ENCODE results near the gene MADD. TPM values are rescaled to one million over a fixed set of nuclear protein-coding genes. Genes with fewer than 3 reads are reported as not detected.
A peak's percentile ranks its signal among the peaks of the same experiment; 100 is the strongest.

Gene MADD
- total and polyA plus RNA-seq, 10 of the 15 experiments (the other 5 are each of a cell fraction or from before 2014, with no cell fraction given), result 0.47 to 35.4 (median 17.6) TPM

- Histone ChIP-seq H3K9ac (ENCODE audit: control insufficient read depth, insufficient read depth, low read length) (no peak overlapping the region; the same call in none of the 2 replicates), H2AFZ (ENCODE audit: control insufficient read depth, low read depth, low read length) (no peak overlapping the region), H3K27me3 (replicated peaks in 1 of 2; ENCODE audit: control insufficient read depth in 2 of 2, insufficient read depth in 2 of 2, low read length in 1 of 2) (no peaks in the 10 kb centered on the region), H3K79me2 (ENCODE audit: control insufficient read depth, insufficient read depth, low read length) (peaks cover 25% of the 10 kb centered on the region), H3K9me3 (replicated peaks; ENCODE audit: control insufficient read depth, insufficient read depth, low read length) (no peaks in the 10 kb centered on the region), H3K27ac (ENCODE audit: control insufficient read depth, insufficient read depth) (peak overlapping the region; percentile 90), H3K4me1 (ENCODE audit: control insufficient read depth, insufficient read depth, low read length) (peaks cover 8% of the 10 kb centered on the region), H3K36me3 (ENCODE audit: control insufficient read depth in 2 of 2, insufficient read depth in 2 of 2, low read length in 1 of 2) (peaks cover 3 to 7% of the 10 kb centered on the region in 2 experiments; a peak in 3 of 4 replicates), H3K4me2 (ENCODE audit: control insufficient read depth, insufficient read depth) (peak overlapping the region; percentile 97), H4K20me1 (ENCODE audit: control insufficient read depth, insufficient read depth) (no peaks in the 10 kb centered on the region), H3K4me3 (peak overlapping the region; percentile 91; the same call in 1 of the 2 replicates)
- 98% methylated on average over 5 of the region's 5 CpGs for WGBS (ENCODE audit: insufficient coverage, insufficient replicate concordance, low lambda C conversion rate, missing lambda C conversion rate)
- no peak for FAIRE-seq
- ChIA-PET SMC1A (ENCODE audit: uncharacterized antibody, unreplicated experiment) (interaction anchor here (0.6 to 3.7 kb wide), 10 partner anchors 8 to 160 kb away, joined by 3 to 36 read pairs (median 4); partner anchors contain the start of gene DDB2), POLR2A (interaction anchor here (0.9 to 4.8 kb wide), 6 partner anchors 9 to 32 kb away, joined by 3 to 63 read pairs (median 5); partner anchors contain the start of gene DDB2), RAD21 (ENCODE audit: unreplicated experiment) (interaction anchor here (1.2 to 3.9 kb wide), 6 partner anchors 12 to 68 kb away, joined by 3 to 65 read pairs (median 8); partner anchors contain the start of gene DDB2), CTCF (interaction anchor here (0.5 to 3.4 kb wide), 11 partner anchors 12 to 328 kb away, joined by 3 to 37 read pairs (median 4); partner anchors contain the start of genes ARFGAP2, DDB2 and PSMC3)
- no TSS peak for BruUV-seq (replicated peaks)
- DNase-seq (ENCODE audit: low read depth, low spot score), result no peak
- intact Hi-C loops (cut with micrococcal nuclease; ENCODE audit: unreplicated experiment), result no loop called here
- ATAC-seq, result no peak
- in situ Hi-C loops (cut with MboI), result no loop called here
- TF ChIP-seq MLLT1 (IDR thresholded peaks at IDR 0.05) (no peak), NKRF (conservative IDR thresholded peaks at IDR 0.05) (no peak), BACH1 (IDR thresholded peaks at IDR 0.05; ENCODE audit: borderline replicate concordance) (no peak), RBBP5 (conservative IDR thresholded peaks at IDR 0.05) (no peak), SIN3A (IDR thresholded peaks at IDR 0.05; ENCODE audit: low read depth, low read length) (no peak), HDAC2 (IDR thresholded peaks at IDR 0.05) (no peak), HDAC6 (IDR thresholded peaks at IDR 0.05; ENCODE audit: unreplicated experiment) (no peak), ZBTB11 (CRISPR knock-in tag; IDR thresholded peaks at IDR 0.05) (no peak), RUNX3 (IDR thresholded peaks at IDR 0.05; ENCODE audit: low read length) (no peak), PAX5 (IDR thresholded peaks at IDR 0.05; ENCODE audit: borderline replicate concordance, low read depth, low read length) (no peak), IKZF2 (IDR thresholded peaks at IDR 0.05) (no peak), SIX5 (IDR thresholded peaks at IDR 0.05; ENCODE audit: low read depth, low read length, severe bottlenecking) (no peak), FOXK2 (IDR thresholded peaks at IDR 0.05) (no peak), ELK1 (IDR thresholded peaks at IDR 0.05; ENCODE audit: low read depth, low read length) (no peak), LARP7 (IDR thresholded peaks at IDR 0.05) (no peak), BHLHE40 (IDR thresholded peaks at IDR 0.05; ENCODE audit: borderline replicate concordance in 1 of 2, low read depth in 2 of 2, low read length in 1 of 2) (no peak), MXI1 (IDR thresholded peaks at IDR 0.05; ENCODE audit: low read depth, low read length) (no peak)
Observed at GRCh38 chr11:47247502-47247901, 22.4 kb upstream of the MADD start.

All from GM12878 (cell line).